ENCODE measurements around the gene IPO4. TPM values are rescaled to one million over a fixed set of nuclear protein-coding genes. Genes with fewer than 3 reads are reported as not detected.
A peak's percentile ranks its signal among the peaks of the same experiment; 100 is the strongest.

Gene IPO4
- total and polyA plus RNA-seq, 9 of the 15 experiments (the other 6 are each of a cell fraction or from before 2014, with no cell fraction given) = 7.3 to 122 (median 31.8) TPM

GRCh38 chr14:24146978-24147760 lies 41.4 kb downstream of the IPO4 start, which contains the start of gene RNF31 (continued):
- no peak for TF ChIP-seq ZMIZ1 (IDR thresholded peaks at IDR 0.05; ENCODE audit: low read depth in 2 of 2, low read length in 2 of 2)
- no peak for TF ChIP-seq ZBTB49 (CRISPR knock-in tag; IDR thresholded peaks at IDR 0.05; ENCODE audit: borderline replicate concordance)
- TF ChIP-seq NRF1 (conservative IDR thresholded peaks at IDR 0.05 in 1 of 2, IDR thresholded peaks at IDR 0.05 in 1 of 2) = peak; percentile 79 to 81
- no peak for TF ChIP-seq FOXK2 (conservative IDR thresholded peaks at IDR 0.05 in 1 of 2, IDR thresholded peaks at IDR 0.05 in 1 of 2; ENCODE audit: low read depth in 2 of 2)
- TF ChIP-seq ZNF766 (CRISPR knock-in tag; conservative IDR thresholded peaks at IDR 0.05) = no peak
- TF ChIP-seq EP400 (IDR thresholded peaks at IDR 0.05) = peak; percentile 54; the same call in 1 of the 2 replicates
- no peak for TF ChIP-seq ZNF175 (CRISPR knock-in tag; IDR thresholded peaks at IDR 0.05; ENCODE audit: low read depth)
- no peak for TF ChIP-seq YY1 (IDR thresholded peaks at IDR 0.05; ENCODE audit: borderline replicate concordance in 1 of 3, control insufficient read depth in 1 of 3, extremely low read depth in 1 of 3, insufficient read depth in 3 of 3, insufficient read length in 1 of 3, insufficient replicate concordance in 2 of 3, low read depth in 1 of 3, low read length in 2 of 3)
- no peak for TF ChIP-seq ZNF212 (CRISPR knock-in tag; IDR thresholded peaks at IDR 0.05)
- TF ChIP-seq MTA1 (IDR thresholded peaks at IDR 0.05; ENCODE audit: borderline replicate concordance) = no peak
- TF ChIP-seq ARID2 (IDR thresholded peaks at IDR 0.05) = no peak
- 0 out of 2 replicates have a peak, but pooled peaks have one; percentile 47 for TF ChIP-seq XRCC5 (IDR thresholded peaks at IDR 0.05; ENCODE audit: low read depth, low read length)
- no peak for TF ChIP-seq CBX5 (IDR thresholded peaks at IDR 0.05; ENCODE audit: borderline replicate concordance, low read depth)
- TF ChIP-seq PBX2 (CRISPR knock-in tag; IDR thresholded peaks at IDR 0.05; ENCODE audit: low read depth) = no peak
- no peak for TF ChIP-seq PBX2 (tag; conservative IDR thresholded peaks at IDR 0.05; ENCODE audit: low read depth)
- TF ChIP-seq SAP30 (IDR thresholded peaks at IDR 0.05; ENCODE audit: borderline replicate concordance, insufficient read depth, low read depth, low read length, poor library complexity, severe bottlenecking) = peak; percentile 7
- peak; percentile 48 for TF ChIP-seq FIP1L1 (IDR thresholded peaks at IDR 0.05; ENCODE audit: low read depth, low read length, poor library complexity, severe bottlenecking)
